WI38 (cell line): ENCODE data around the gene PRADC1.
A peak's percentile ranks its signal among the peaks of the same experiment; 100 is the strongest.

Experiments used
- H3K4me3 ChIP-seq: 2 replicates; pipeline ENCODE4 v1.5.1; 2011; ENCODE audit warnings: low read depth, mild to moderate bottlenecking, control low read depth, low read length
- TF ChIP-seq, protein P1 (sequence below): IDR thresholded peaks from 2 replicates; pipeline ENCODE4 v1.5.1; 2012; ENCODE audit warnings: low read depth, mild to moderate bottlenecking, control low read depth, low read length

Gene PRADC1

DNA sequence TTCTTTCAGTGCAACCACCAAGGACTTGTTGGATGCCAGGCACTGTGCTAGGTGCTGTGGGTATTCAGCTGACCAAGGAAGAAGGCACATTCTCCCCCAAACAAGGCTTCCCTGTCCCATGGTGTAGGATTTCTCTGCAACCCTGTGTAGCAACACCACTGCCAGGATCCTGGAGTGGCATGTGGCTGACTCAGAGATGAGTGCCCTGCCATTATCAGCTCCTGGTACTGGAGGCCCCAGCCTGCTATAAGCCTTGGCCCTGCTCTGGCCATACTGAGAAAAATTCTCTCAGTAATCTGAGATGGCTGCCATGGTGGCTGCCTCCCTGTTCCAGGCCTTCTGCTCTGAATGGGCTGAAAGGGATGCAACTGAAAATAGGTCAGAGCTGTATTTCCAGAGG is 14.7 kb downstream of the PRADC1 start:
- TF ChIP-seq, protein P1, sequence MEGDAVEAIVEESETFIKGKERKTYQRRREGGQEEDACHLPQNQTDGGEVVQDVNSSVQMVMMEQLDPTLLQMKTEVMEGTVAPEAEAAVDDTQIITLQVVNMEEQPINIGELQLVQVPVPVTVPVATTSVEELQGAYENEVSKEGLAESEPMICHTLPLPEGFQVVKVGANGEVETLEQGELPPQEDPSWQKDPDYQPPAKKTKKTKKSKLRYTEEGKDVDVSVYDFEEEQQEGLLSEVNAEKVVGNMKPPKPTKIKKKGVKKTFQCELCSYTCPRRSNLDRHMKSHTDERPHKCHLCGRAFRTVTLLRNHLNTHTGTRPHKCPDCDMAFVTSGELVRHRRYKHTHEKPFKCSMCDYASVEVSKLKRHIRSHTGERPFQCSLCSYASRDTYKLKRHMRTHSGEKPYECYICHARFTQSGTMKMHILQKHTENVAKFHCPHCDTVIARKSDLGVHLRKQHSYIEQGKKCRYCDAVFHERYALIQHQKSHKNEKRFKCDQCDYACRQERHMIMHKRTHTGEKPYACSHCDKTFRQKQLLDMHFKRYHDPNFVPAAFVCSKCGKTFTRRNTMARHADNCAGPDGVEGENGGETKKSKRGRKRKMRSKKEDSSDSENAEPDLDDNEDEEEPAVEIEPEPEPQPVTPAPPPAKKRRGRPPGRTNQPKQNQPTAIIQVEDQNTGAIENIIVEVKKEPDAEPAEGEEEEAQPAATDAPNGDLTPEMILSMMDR, result no peak
- H3K4me3 ChIP-seq, result no peak overlapping the region

DNA sequence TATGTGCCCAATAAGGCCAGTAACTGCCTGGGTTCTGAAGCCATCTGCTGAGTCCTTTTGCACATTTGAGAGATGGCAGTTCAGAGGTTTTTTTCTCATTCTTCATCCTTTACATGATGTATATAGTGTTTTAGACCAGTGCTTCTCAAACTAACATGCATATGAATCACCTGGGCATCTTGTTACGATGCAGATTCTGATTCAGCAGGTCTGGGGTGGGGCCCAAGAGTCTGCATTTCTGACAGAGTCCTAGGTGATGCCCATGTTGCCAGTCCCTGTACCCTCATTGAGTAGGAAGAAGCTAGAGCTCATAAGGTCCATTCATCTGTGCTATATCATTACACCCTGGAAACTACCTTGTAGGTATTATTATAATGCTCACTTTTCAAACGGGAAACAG is 15.2 kb downstream of the PRADC1 start:
- TF ChIP-seq, protein P1, result no peak
- H3K4me3 ChIP-seq, result no peak overlapping the region

GRCh38 chr2:73217160-73217559 is 15.9 kb downstream of the PRADC1 start:
- TF ChIP-seq, protein P1, result no peak

DNA sequence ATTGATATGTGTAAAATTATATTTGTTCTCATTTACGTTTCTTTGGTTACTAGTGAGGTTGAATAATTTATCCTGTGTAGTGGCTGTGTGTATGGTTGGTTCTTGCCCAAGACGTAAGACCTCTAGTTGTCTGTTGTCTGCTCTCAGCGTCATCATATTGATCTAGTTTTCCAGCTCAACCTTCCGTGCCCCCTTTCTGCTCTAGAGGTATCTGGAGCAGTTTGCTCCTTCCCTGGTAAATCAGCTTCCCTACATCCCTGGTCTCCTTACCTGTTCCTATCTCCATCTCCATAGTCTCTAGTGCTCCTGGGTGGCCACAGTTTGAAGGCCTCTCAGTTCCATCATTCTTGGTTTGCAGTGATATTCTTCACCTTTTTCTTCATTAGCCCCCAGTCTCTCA is 17.8 kb downstream of the PRADC1 start:
- peak overlapping the region; percentile 78 for H3K4me3 ChIP-seq
- TF ChIP-seq, protein P1, result no peak

More at GRCh38 chr2:73217160-73217559, 15.9 kb downstream of the PRADC1 start:
- no peak overlapping the region for H3K4me3 ChIP-seq

- TF ChIP-seq, protein P1, result no peak
- peak within 1 kb of the TSS; percentile 78 for H3K4me3 ChIP-seq
Measured at GRCh38 chr2:73214120-73215035, 18.7 kb downstream of the PRADC1 start, which contains the start of gene SMYD5. SMYD5 (plus strand) TSS chr2:73214245; CDS start chr2:73214267, 22 bp downstream.

DNA sequence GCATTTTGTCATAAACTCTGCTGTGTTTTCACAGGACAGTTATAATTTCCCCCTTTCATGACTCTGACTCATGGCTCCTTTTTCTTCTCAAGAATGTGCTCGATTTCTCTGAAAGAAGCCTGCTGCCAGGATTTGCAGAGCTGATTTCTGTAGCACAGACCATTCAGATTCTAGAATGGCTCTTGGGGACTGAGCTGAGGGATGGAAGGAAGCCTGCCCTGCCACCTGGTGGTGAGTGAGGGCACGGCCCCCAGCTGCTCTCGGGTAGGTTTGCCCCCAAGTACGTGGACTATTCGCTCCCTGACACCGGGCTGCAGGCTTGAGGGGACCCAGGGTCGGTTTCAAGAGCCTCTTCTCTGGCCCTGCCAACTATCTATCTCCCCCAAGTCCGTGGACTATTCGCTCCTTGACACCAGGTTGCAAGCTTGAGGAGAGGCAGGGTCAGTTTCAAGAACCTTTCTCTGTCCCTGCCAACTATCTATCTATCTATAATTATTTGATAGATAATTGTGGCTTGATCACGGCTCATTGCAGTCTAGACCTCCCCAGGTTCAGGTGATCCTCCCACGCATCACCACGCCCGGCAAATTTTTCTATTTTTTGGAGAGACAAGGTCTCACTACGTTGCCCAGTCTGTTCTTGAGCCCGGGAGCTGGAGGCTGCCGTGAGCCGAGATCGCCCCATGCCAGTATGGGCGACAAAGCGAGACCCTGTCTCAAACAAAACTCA is 20.4 kb downstream of the PRADC1 start:
- TF ChIP-seq, protein P1, result peak; percentile 97

GRCh38 chr2:73212098-73212447 is 21.0 kb downstream of the PRADC1 start:
- no peak overlapping the region for H3K4me3 ChIP-seq
- TF ChIP-seq, protein P1, result no peak

More for the DNA sequence above, 20.4 kb downstream of the PRADC1 start:
- no peak overlapping the region for H3K4me3 ChIP-seq
